T-helper 1 cell treated with Interleukin-12 subunit alpha and Interleukin-12 subunit beta and Interleukin-4 antibody, amounts not matched to agents 30 μg/mL and 1 μg/mL, for 36 hours (primary cell): ENCODE data around the gene CDT1.
"Not testable (repeated sequence)": the region's sequence is repeated elsewhere in the genome, so short reads cannot be mapped to it uniquely, and the experiment has no call there.

ENCODE experiments used
- H3K27ac Mint-ChIP-seq: one replicate; pipeline ENCODE4 v1.8.0; 2021; ENCODE audit warnings: mild to moderate bottlenecking, mixed read lengths
- H3K27me3 Mint-ChIP-seq: one replicate; pipeline ENCODE4 v1.8.0; 2021; ENCODE audit warnings: low read depth, mixed read lengths
- H3K36me3 Mint-ChIP-seq: one replicate; pipeline ENCODE4 v1.8.0; 2021; ENCODE audit warnings: low read depth, mixed read lengths
- H3K4me1 Mint-ChIP-seq: one replicate; pipeline ENCODE4 v1.8.0; 2021; ENCODE audit warnings: low read depth, mixed read lengths
- H3K4me3 Mint-ChIP-seq: one replicate; pipeline ENCODE4 v1.8.0; 2021; ENCODE audit warnings: mild to moderate bottlenecking, moderate library complexity, mixed read lengths
- H3K9me3 Mint-ChIP-seq: one replicate; pipeline ENCODE4 v1.8.0; 2021; ENCODE audit warnings: mixed read lengths

CDT1 gene

DNA sequence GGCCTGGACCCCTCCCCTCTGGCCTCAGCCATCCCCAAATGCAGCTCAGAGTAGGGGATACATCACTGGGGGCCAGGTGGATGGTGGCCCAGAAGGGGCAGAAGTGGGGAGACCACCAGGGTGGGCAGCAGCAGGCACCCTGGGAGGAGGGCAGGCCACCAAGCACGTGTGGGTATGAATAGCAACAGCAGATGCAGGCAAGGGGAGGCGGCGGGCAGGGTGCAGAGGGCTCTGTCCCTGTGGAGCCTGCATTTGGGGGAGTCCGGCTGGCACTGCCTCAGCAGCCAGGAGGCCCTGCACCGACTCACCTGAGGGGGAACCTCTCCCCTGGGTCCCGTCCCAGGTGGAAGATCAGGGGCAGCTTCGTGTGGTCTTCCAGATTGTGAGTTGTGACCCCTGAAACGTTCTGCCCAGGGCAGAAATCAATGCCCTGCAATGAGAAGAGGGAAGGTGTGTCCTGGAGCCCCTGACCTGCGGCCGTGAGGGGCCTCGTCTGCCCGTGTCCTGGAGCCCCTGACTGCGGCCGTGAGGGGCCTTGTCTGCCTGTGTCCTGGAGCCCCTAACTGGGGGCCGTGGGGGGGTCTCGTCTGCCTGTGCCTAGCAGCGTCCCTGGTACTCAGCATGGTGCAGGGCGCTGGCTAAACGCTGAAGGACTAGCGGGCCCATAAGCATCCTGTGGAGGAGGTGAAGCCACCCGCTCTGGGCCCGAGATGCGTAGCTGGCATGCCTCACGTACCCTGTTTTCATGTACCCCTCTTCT is 18.9 kb downstream of the CDT1 start:
- H3K27ac Mint-ChIP-seq = no peak overlapping the region
- H3K36me3 Mint-ChIP-seq = no peaks in the 10 kb centered on the region
- H3K4me1 Mint-ChIP-seq = no peaks in the 10 kb centered on the region
- no peaks in the 10 kb centered on the region for H3K27me3 Mint-ChIP-seq
- no peaks in the 10 kb centered on the region for H3K9me3 Mint-ChIP-seq
- H3K4me3 Mint-ChIP-seq = no peak overlapping the region

- H3K27ac Mint-ChIP-seq, H3K27me3 Mint-ChIP-seq, H3K36me3 Mint-ChIP-seq, H3K9me3 Mint-ChIP-seq, H3K4me1 Mint-ChIP-seq, H3K4me3 Mint-ChIP-seq: not testable (repeated sequence)
Measured at GRCh38 chr16:88823646-88824045, 20.1 kb downstream of the CDT1 start.

DNA sequence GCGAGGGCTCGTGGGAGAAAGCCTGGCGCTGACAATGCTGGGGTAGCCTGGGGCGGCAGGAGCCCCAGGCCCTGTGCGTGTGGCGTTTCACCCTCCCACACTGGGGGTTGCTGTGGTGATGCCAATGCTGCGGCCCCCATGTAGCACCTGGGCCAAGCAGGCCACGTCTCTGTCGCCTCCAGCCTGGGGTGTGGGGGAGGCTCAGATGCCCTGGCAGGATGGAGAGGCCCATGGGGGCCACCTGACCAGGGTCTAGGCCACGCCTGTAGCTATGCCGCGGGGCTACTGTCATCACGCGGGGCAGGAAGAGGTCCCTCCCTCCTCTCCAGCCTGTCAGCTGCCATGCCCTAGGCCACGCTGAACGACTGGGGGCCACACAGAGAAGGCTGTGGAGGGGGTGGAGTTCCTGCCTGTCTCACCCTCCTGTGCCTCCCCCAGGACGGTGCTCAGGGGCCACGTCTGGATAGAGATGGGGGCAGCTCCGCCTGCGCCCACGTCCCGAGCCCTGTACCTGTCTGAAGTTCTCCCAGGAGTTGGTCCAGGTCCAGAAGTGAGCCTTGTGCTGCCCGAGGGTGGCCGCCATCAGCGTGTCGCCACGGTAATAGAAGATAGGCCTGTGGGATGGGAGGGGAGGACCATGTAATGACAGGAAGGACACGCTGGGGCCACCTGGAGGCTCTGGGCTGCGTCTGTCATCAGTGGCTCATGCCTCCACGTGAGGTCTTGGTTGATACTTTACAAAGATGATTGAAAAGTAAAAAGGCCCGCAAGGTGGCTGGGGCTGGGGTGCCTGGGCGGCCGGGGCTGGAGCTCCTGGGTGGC is 20.9 kb downstream of the CDT1 start:
- H3K27me3 Mint-ChIP-seq = no peaks in the 10 kb centered on the region
- no peaks in the 10 kb centered on the region for H3K9me3 Mint-ChIP-seq
- H3K4me1 Mint-ChIP-seq = no peaks in the 10 kb centered on the region
- no peaks in the 10 kb centered on the region for H3K36me3 Mint-ChIP-seq
- no peak overlapping the region for H3K4me3 Mint-ChIP-seq
- H3K27ac Mint-ChIP-seq = no peak overlapping the region

DNA sequence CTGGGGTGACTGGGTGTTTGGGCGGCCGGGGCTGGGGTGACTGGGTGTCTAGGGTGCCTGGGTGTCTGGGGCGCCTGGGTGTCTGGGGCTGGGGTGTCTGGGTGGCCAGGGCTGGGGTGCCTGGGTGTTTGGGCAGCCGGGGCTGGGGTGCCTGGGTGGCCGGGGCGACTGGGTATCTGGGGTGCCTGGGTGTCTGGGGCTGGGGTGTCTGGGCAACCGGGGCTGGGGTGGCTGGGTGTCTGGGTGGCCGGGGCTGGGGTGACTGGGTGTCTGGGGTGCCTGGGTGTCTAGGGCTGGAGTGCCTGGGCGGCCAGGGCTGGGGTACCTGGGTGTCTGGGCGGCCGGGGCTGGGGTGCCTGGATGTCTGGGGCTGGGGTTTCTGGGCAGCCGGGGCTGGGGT is 21.6 kb downstream of the CDT1 start:
- Mint-ChIP-seq H3K36me3 (no peaks in the 10 kb centered on the region), H3K4me3 (no peak overlapping the region)

GRCh38 chr16:88826070-88826840 is 22.7 kb downstream of the CDT1 start:
- Mint-ChIP-seq H3K4me1 (no peaks in the 10 kb centered on the region), H3K27me3 (no peaks in the 10 kb centered on the region), H3K36me3 (no peaks in the 10 kb centered on the region), H3K4me3 (no peak overlapping the region), H3K27ac (no peak overlapping the region), H3K9me3 (no peaks in the 10 kb centered on the region)

More for the DNA sequence above, 21.6 kb downstream of the CDT1 start:
- H3K9me3 Mint-ChIP-seq = no peaks in the 10 kb centered on the region
- no peaks in the 10 kb centered on the region for H3K4me1 Mint-ChIP-seq
- no peak overlapping the region for H3K27ac Mint-ChIP-seq
- no peaks in the 10 kb centered on the region for H3K27me3 Mint-ChIP-seq

DNA sequence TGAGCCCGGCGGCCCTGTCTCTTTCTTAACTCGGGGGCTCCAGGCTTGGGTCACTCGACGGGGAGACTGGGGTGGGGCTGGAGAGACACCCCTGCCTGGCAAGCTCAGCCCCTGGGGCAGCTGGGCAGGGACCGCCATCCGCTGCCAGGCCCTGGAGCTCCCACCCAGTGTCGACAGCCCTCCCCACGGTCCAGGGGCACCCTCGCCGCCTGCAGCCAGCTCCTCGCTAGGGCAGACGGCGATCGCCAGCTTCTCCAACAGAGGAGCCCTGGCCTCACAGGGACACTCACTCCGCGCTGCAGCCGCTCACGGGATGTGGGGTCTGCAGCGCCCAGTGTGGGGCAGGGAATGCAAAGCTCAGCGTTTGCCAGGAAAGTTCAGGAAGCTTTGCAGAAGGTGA is 24.1 kb downstream of the CDT1 start:
- H3K9me3 Mint-ChIP-seq = no peaks in the 10 kb centered on the region

GRCh38 chr16:88828711-88829110 is 25.1 kb downstream of the CDT1 start:
- Mint-ChIP-seq H3K9me3 (no peaks in the 10 kb centered on the region), H3K4me1 (no peaks in the 10 kb centered on the region), H3K27me3 (no peaks in the 10 kb centered on the region), H3K36me3 (no peaks in the 10 kb centered on the region), H3K27ac (no peak overlapping the region), H3K4me3 (no peak overlapping the region)

More for the DNA sequence above, 24.1 kb downstream of the CDT1 start:
- H3K27me3 Mint-ChIP-seq = no peaks in the 10 kb centered on the region
- H3K36me3 Mint-ChIP-seq = no peaks in the 10 kb centered on the region
- no peaks in the 10 kb centered on the region for H3K4me1 Mint-ChIP-seq
- no peak overlapping the region for H3K4me3 Mint-ChIP-seq
- H3K27ac Mint-ChIP-seq = no peak overlapping the region

DNA sequence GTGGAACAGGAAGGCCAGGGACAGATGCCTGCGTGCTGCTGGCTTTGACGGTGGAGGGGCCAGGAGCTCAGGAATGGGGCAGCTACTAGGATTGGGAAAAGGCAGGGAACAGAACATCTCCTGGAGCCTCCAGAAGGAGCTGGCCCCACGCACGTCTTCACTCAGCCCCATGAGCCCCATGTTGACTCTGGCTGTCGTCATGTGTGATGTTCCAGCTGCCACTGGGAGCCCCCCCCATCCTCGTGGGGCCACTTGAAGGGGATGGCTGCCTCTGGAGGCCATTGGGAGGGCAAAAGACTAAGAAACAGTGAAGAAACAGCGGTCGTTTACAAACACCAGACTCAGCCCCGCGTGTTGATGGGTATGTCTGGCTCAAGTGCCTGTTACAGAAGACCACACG is 26.7 kb downstream of the CDT1 start:
- Mint-ChIP-seq H3K27ac (no peak overlapping the region), H3K9me3 (no peaks in the 10 kb centered on the region), H3K4me3 (no peak overlapping the region), H3K4me1 (no peaks in the 10 kb centered on the region), H3K27me3 (no peaks in the 10 kb centered on the region), H3K36me3 (no peaks in the 10 kb centered on the region)

GRCh38 chr16:88830783-88831182 is 27.2 kb downstream of the CDT1 start:
- Mint-ChIP-seq H3K36me3 (no peaks in the 10 kb centered on the region), H3K27ac (no peak overlapping the region), H3K9me3 (no peaks in the 10 kb centered on the region), H3K4me1 (no peaks in the 10 kb centered on the region), H3K4me3 (no peak overlapping the region), H3K27me3 (no peaks in the 10 kb centered on the region)

DNA sequence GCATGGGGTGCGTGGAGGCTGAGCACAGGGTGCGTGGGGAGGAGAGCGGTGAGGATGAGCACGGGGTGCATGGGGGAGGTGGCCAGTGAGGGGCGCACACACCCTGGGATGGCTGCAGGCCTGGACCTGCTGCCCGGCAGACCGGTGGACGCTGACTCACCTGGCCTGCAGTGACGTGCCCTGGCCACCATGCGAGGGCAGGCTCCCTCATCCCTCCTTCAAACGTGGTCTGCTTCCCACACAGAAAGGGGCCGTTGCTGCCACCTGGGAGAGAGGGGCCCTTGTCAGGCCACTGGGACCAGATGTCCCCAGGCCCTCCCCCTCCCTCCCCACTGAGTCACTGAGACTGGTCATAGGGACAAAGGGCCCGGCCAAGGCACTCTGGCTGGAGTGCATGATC is 28.2 kb downstream of the CDT1 start:
- Mint-ChIP-seq H3K36me3 (no peaks in the 10 kb centered on the region), H3K27me3 (no peaks in the 10 kb centered on the region), H3K27ac (no peak overlapping the region), H3K4me1 (no peaks in the 10 kb centered on the region), H3K9me3 (no peaks in the 10 kb centered on the region), H3K4me3 (no peak overlapping the region)

DNA sequence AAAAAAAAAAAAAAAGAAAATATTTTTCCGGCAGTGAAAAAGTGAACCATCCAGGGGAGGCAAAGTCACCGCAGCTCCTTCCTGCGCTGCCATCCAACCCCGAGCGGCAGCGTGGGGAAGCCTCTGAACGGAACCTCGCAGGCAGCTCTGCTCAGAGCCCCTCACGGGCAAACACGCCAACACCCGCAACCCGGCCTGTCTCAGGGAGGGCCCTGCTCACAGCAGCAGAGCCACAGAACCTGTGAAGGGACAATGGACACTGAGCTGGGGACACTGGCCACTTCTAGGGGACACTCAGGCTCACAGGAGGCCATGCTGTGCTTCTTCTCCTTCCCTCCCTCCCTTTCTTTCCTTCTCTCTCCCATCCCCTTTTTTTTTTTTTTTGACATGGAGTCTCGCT is 29.5 kb downstream of the CDT1 start:
- no peak overlapping the region for H3K27ac Mint-ChIP-seq
- H3K27me3 Mint-ChIP-seq = no peaks in the 10 kb centered on the region
- H3K36me3 Mint-ChIP-seq = no peaks in the 10 kb centered on the region
- no peaks in the 10 kb centered on the region for H3K9me3 Mint-ChIP-seq
- no peaks in the 10 kb centered on the region for H3K4me1 Mint-ChIP-seq
- no peak overlapping the region for H3K4me3 Mint-ChIP-seq

- Mint-ChIP-seq H3K27ac (no peak overlapping the region), H3K9me3 (no peaks in the 10 kb centered on the region), H3K27me3 (no peaks in the 10 kb centered on the region), H3K36me3 (no peaks in the 10 kb centered on the region), H3K4me1 (no peaks in the 10 kb centered on the region), H3K4me3 (no peak overlapping the region)
Measured at GRCh38 chr16:88834670-88835069, 31.1 kb downstream of the CDT1 start.

GRCh38 chr16:88835383-88835782 is 31.8 kb downstream of the CDT1 start:
- H3K27me3 Mint-ChIP-seq = no peaks in the 10 kb centered on the region
- H3K4me1 Mint-ChIP-seq = no peaks in the 10 kb centered on the region
- H3K9me3 Mint-ChIP-seq = no peaks in the 10 kb centered on the region
- H3K36me3 Mint-ChIP-seq = peaks cover 3% of the 10 kb centered on the region
- no peak overlapping the region for H3K27ac Mint-ChIP-seq
- no peak overlapping the region for H3K4me3 Mint-ChIP-seq

DNA sequence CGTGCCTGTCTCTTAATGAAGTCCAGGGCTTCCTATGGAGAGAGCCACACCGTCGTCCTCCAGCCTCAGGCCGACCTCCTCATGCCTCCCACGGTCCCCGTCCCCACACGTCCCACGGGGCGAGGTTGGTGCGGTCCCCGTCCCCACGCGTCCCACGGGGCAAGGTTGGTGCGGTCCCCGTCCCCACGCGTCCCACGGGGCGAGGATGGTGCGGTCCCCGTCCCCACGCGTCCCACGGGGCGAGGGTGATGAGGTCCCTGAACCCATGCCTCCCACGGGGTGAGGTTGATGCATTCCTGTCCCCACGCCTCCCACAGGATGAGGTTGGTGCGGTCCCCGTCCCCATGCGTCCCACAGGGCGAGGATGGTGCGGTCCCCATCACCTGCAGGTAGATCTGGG is 32.2 kb downstream of the CDT1 start:
- Mint-ChIP-seq H3K36me3 (peaks cover 3% of the 10 kb centered on the region), H3K27me3 (no peaks in the 10 kb centered on the region), H3K9me3 (no peaks in the 10 kb centered on the region), H3K4me3 (no peak overlapping the region), H3K4me1 (no peaks in the 10 kb centered on the region), H3K27ac (no peak overlapping the region)

DNA sequence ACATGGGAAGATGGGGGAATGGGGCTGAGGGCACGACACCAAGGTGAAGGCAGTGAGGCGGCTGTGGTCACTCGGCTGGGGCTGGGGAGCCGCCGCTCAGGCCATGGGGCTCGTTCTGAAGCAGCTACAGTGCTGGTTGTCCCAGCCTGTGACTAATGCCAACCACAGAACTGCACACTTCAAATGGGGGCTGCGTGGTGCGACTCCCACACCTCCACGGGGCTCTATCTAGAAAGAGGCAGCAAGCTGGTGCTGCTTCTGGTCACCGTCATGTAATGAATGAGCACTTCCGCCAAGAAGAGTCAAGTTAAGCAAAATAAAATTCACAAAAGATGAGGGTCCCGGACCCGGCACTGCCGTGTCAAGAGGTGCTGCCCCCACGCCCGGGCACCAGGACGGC is 33.2 kb downstream of the CDT1 start:
- Mint-ChIP-seq H3K27me3 (no peaks in the 10 kb centered on the region), H3K4me3 (no peak overlapping the region), H3K36me3 (peaks cover 3% of the 10 kb centered on the region), H3K4me1 (no peaks in the 10 kb centered on the region), H3K27ac (no peak overlapping the region), H3K9me3 (no peaks in the 10 kb centered on the region)
